Prostate gland (tissue), 2 donors: ENCODE data around the gene DMP1. TPM values are rescaled to one million over a fixed set of nuclear protein-coding genes. Genes with fewer than 3 reads are reported as not detected.

Source experiments
- DNase-seq: peaks from one replicate; pipeline ENCODE4 v3.0.0-alpha.2; 2019; ENCODE audit warnings: low spot score
- H3K27ac ChIP-seq, 2 donors: fragments of 200-600 bp; sonication (generic); 2 replicates each; pipeline ENCODE4 v1.5.1; 2017 to 2019
- H3K27me3 ChIP-seq: fragments of 200-600 bp; sonication (generic); replicated peaks from 2 replicates; pipeline ENCODE4 v1.5.1; 2019; ENCODE audit not compliant: insufficient read depth
- H3K36me3 ChIP-seq, 2 donors: fragments of 200-600 bp; sonication (generic); 1 replicate in 1 of 2; 2 replicates in 1 of 2; pipeline versions ENCODE4 v1.5.1 to v1.8.1; 2017 to 2019
- H3K4me1 ChIP-seq: fragments of 200-600 bp; sonication (generic); replicated peaks from 2 replicates; pipeline ENCODE4 v1.5.1; 2019
- H3K4me3 ChIP-seq, 2 donors: fragments of 200-600 bp; sonication (generic); 2 replicates each; pipeline ENCODE4 v1.5.1; 2017 to 2019
- H3K9me3 ChIP-seq: fragments of 200-600 bp; sonication (generic); 2 replicates; pipeline ENCODE4 v1.5.1; 2017
- POLR2A ChIP-seq: fragments of 450-650 bp; IDR thresholded peaks from one replicate; pipeline ENCODE4 v1.6.1; 2016; ENCODE audit warnings: antibody characterized with exemption, mild to moderate bottlenecking
- POLR2AphosphoS5 ChIP-seq: sonication (generic); formaldehyde crosslinking; IDR thresholded peaks from one replicate; pipeline ENCODE4 v1.6.1; 2017; ENCODE audit warnings: antibody characterized with exemption
- WGBS: methylation state at CpG from one replicate; pipeline ENCODE4 v1.1.5; 2018; 5-methylcytosine and 5-hydroxymethylcytosine counted together
- intact Hi-C: fragments of 100-400 bp; cut with DNase I; formaldehyde crosslinking; loops from one replicate; pipeline ENCODE4 v1.14.2; 2022
- total RNA-seq, 2 donors: library from RNA; depleted of rRNA; stranded (reverse); fragments of >200 nt; gene quantifications; one replicate each; pipeline ENCODE4 v1.1.0, GENCODE V29; 2016
- TF ChIP-seq, protein P1 (sequence below), 4 experiments: fragments of 200-600 bp in 2 of 4; fragments of 450-650 bp in 2 of 4; sonication (generic) in 2 of 4; IDR thresholded peaks; 1 replicate in 3 of 4; 2 replicates in 1 of 4; pipeline ENCODE4 v1.5.1; 2016 to 2019; ENCODE audit warnings: antibody characterized with exemption in 4 of 4, mild to moderate bottlenecking in 2 of 4, moderate library complexity in 2 of 4

The DMP1 gene
- total RNA-seq, 2 donors from 2014 or later: not detected

DNA sequence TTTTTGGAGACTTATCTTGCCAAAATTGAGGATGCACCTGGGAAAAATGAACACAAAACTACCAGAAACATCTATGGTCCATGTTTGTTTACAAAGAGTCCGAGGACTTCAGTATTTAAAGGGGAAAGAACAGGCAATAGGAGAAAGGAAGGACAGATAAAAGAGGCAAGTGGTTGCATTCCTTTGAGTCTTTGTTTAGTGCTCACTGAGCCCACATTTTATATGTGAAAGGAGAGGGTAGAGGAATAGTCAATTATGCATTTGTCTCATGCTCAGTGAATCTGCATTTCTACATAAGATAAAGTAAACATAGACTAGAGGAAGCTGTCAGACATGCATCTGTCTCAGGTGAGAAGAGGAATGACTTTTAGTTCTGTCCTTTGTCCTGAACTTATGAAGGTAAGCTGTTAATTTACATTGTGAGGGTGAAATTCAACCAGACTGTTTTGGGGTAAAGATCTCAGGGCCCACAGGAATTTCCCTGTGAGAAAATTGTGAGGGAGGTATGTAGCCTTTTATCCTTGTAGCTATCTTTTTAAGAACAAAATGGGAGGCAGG lies 4.5 kb downstream of the DMP1 start:
- TF ChIP-seq POLR2AphosphoS5 (no peak), POLR2A (no peak)
- TF ChIP-seq, protein P1, sequence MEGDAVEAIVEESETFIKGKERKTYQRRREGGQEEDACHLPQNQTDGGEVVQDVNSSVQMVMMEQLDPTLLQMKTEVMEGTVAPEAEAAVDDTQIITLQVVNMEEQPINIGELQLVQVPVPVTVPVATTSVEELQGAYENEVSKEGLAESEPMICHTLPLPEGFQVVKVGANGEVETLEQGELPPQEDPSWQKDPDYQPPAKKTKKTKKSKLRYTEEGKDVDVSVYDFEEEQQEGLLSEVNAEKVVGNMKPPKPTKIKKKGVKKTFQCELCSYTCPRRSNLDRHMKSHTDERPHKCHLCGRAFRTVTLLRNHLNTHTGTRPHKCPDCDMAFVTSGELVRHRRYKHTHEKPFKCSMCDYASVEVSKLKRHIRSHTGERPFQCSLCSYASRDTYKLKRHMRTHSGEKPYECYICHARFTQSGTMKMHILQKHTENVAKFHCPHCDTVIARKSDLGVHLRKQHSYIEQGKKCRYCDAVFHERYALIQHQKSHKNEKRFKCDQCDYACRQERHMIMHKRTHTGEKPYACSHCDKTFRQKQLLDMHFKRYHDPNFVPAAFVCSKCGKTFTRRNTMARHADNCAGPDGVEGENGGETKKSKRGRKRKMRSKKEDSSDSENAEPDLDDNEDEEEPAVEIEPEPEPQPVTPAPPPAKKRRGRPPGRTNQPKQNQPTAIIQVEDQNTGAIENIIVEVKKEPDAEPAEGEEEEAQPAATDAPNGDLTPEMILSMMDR (IDR thresholded peaks at IDR 0.05): no peak
- Histone ChIP-seq H3K27ac (no peak overlapping the region), H3K9me3 (no peaks in the 10 kb centered on the region), H3K27me3 (no peaks in the 10 kb centered on the region), H3K4me1 (no peaks in the 10 kb centered on the region), H3K36me3 (no peaks in the 10 kb centered on the region), H3K4me3 (no peak overlapping the region)
- DNase-seq: no peak
- WGBS: 56% methylated on average over 1 of the region's 1 CpG
- intact Hi-C loops: no loop called here

DNA sequence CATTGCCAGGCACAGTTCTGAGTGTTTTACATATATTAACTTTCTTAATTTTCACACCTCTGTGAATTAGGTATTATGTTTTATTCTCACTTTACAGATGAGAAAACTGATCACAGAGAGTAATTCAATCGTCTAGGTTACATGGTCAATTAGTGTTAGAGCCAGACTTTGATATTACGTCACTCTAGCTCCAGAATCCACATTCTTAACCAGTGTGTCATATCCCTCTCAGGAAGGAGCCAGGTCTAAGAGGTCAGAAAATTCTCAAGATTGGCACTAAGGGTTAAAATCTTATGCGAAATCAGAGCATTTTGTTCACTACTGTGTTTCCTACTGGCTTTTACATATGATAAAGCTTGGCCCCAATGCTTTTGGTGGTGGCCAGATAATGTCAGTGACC lies 7.4 kb downstream of the DMP1 start:
- intact Hi-C loops: no loop called here
- 86% methylated on average over 3 of the region's 3 CpGs for WGBS

DNA sequence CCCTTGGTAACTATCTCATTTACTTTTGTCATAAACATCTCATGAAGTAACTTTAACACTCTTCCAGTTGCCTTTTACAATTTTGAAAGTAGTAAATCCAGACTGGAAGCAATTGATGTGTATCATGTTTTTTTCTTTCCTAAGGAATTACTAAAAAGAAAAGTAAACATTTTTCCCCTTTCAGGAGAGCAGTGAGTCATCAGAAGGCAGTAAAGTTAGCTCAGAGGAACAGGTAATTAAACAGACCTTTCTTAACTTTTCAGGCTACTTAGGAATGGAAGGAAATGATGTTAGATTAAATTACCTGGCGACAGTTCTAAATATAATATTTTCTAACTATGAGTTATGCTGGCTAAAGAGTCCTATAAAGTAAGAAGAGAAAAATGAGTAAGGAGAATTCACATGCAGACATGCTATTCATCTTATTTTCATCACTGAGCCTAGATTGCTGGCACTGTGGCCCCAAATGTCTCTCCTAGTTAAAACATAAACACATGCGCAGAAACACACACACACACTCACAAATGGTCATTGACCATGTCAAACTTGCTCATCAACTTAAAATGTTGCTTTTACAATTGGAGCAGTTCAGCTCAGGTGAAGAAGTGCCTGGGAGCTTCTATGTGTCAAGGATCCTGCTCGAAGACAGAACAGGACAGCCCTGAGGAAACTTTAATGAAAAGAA lies 9.3 kb downstream of the DMP1 start:
- no peak overlapping the region for H3K4me3 ChIP-seq
- TF ChIP-seq, protein P1 (IDR thresholded peaks at IDR 0.05): no peak
- peak; percentile 47 for TF ChIP-seq POLR2AphosphoS5
- WGBS: 35% methylated on average over 3 of the region's 3 CpGs
- H3K27ac ChIP-seq: no peak overlapping the region
- DNase-seq: peak; percentile 19
- intact Hi-C loops: no loop called here
- no peaks in the 10 kb centered on the region for H3K27me3 ChIP-seq
- no peaks in the 10 kb centered on the region for H3K36me3 ChIP-seq
- H3K9me3 ChIP-seq: no peaks in the 10 kb centered on the region
- peaks cover 2% of the 10 kb centered on the region for H3K4me1 ChIP-seq

More for the DNA sequence above, 7.4 kb downstream of the DMP1 start:
- H3K36me3 ChIP-seq: no peaks in the 10 kb centered on the region
- no peak overlapping the region for H3K27ac ChIP-seq
- no peak for DNase-seq
- H3K4me3 ChIP-seq: no peak overlapping the region
- no peaks in the 10 kb centered on the region for H3K27me3 ChIP-seq
- H3K9me3 ChIP-seq: no peaks in the 10 kb centered on the region
- TF ChIP-seq POLR2A (no peak), POLR2AphosphoS5 (no peak)
- TF ChIP-seq, protein P1 (IDR thresholded peaks at IDR 0.05): no peak
- H3K4me1 ChIP-seq: peaks cover 2% of the 10 kb centered on the region

DNA sequence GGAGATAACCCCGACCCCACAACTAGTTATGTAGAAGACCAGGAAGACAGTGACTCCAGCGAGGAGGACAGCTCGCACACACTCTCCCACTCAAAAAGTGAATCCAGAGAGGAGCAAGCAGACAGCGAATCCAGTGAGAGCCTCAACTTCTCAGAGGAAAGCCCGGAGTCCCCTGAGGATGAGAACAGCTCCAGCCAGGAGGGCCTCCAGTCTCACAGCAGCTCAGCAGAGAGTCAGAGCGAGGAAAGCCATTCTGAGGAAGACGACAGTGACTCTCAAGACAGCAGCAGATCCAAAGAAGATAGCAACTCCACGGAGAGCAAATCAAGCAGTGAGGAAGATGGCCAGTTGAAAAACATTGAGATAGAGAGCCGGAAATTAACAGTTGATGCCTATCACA lies 12.8 kb downstream of the DMP1 start:
- Histone ChIP-seq H3K27me3 (no peaks in the 10 kb centered on the region), H3K27ac (no peak overlapping the region), H3K4me1 (peaks cover 2% of the 10 kb centered on the region), H3K36me3 (no peaks in the 10 kb centered on the region), H3K9me3 (no peaks in the 10 kb centered on the region), H3K4me3 (no peak overlapping the region)
- TF ChIP-seq POLR2A: no peak
- intact Hi-C loops: no loop called here
- DNase-seq: no peak
- WGBS: 82% methylated on average over 9 of the region's 9 CpGs

DNA sequence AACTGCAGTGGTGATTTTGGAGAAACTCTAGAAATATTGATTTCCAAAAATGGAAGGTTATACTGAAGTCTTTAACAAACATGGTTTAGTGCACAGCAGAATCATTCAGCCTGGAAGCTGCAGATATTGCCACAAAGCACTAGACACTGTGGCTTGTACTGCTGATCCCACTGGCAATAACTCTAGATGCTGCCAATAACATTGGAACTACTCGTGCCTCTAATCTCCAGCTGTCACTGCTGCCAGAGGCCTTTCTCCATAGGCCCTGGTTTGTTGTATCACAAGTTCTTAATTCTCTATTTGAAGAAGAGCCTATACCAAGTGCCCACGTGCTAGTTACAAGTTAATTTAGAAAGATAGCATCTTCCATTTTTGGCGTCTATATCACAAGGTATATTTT lies 19.3 kb downstream of the DMP1 start:
- DNase-seq: no peak
- H3K36me3 ChIP-seq: no peaks in the 10 kb centered on the region
- 60% methylated on average over 3 of the region's 3 CpGs for WGBS
- H3K27ac ChIP-seq: no peak overlapping the region
- no peaks in the 10 kb centered on the region for H3K4me1 ChIP-seq
- H3K9me3 ChIP-seq: no peaks in the 10 kb centered on the region
- TF ChIP-seq POLR2AphosphoS5 (no peak), POLR2A (no peak)
- TF ChIP-seq, protein P1 (IDR thresholded peaks at IDR 0.05): no peak
- H3K4me3 ChIP-seq: no peak overlapping the region
- no peaks in the 10 kb centered on the region for H3K27me3 ChIP-seq
- intact Hi-C loops: no loop called here
